NT2/D1 (cell line): ENCODE results near the gene FAM181A.

ENCODE experiments used
- DNase-seq: peaks from one replicate; pipeline ENCODE4 v3.0.0-alpha.2; 2011; ENCODE audit warnings: low read depth, low spot score
- H3K27me3 ChIP-seq: 2 replicates; pipeline ENCODE4 v1.6.0; 2011; ENCODE audit warnings: mild to moderate bottlenecking; ENCODE audit not compliant: insufficient read length, insufficient read depth
- H3K36me3 ChIP-seq: 2 replicates; pipeline ENCODE4 v1.6.1; 2011; ENCODE audit warnings: mild to moderate bottlenecking, low read length, mixed read lengths; ENCODE audit not compliant: insufficient read depth, insufficient read length
- H3K4me1 ChIP-seq: 2 replicates; pipeline ENCODE4 v1.5.1; 2011; ENCODE audit not compliant: insufficient read depth, insufficient read length
- H3K4me3 ChIP-seq: 2 replicates; pipeline ENCODE4 v1.5.1; 2011; ENCODE audit warnings: low read depth; ENCODE audit not compliant: insufficient read length
- H3K9ac ChIP-seq: 2 replicates; pipeline ENCODE4 v1.6.0; 2011; ENCODE audit warnings: low read depth; ENCODE audit not compliant: insufficient read length
- H3K9me3 ChIP-seq: 2 replicates; pipeline ENCODE4 v1.5.1; 2011; ENCODE audit warnings: mild to moderate bottlenecking, low read length; ENCODE audit not compliant: insufficient read depth
- SUZ12 ChIP-seq: IDR thresholded peaks from 2 replicates; pipeline ENCODE4 v1.6.1; 2011; ENCODE audit not compliant: insufficient read length, insufficient read depth; ENCODE audit errors: extremely low read depth
- YY1 ChIP-seq: IDR thresholded peaks from 2 replicates; pipeline ENCODE4 v1.6.1; 2011; ENCODE audit not compliant: insufficient read length, insufficient read depth
- ZNF274 ChIP-seq: IDR thresholded peaks from 2 replicates; pipeline ENCODE4 v1.6.1; 2011; ENCODE audit warnings: mild to moderate bottlenecking, low read depth, low read length

FAM181A gene

DNA sequence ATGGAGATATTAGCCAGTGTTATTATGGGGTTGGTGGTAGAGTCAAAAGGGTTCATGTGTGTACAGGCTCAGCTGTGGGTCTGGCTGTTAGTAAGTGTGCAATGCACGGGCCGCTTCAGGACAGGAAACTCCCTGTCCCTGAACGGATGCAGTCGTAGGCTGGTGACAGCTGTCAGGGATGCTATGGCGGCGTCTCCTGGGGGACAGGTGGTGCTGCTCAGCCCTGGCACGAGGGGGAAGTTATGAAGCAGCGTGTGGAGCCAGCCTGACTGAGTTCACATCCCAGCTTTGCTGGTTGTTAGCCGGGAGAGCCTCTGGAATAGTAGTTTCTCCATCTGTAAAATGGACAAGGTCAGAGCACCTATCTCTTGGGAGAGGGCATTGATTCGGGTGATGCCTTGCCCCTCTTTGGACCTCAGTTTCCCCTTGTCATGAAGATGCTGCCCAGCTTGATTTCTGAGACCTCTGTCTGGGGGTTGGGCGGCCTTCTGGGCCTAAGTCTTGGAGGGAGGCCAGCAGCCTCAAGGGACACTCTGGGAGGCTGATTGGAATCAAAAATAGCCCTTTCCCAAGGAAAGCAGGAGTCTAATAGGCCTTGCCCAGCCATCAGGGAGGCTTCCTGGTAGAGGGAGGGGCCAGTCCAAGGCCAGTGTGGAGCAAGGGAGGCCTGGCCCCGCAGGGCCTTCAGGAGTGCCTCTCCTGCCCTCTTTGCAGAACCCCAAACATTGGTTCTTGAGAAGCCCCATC, 42.1 kb downstream of the FAM181A start:
- no peak overlapping the region for H3K9ac ChIP-seq
- H3K9me3 ChIP-seq = no peaks in the 10 kb centered on the region
- H3K4me3 ChIP-seq = no peak overlapping the region
- no peak for TF ChIP-seq ZNF274
- H3K27me3 ChIP-seq = no peaks in the 10 kb centered on the region
- H3K4me1 ChIP-seq = no peaks in the 10 kb centered on the region
- DNase-seq = no peak
- H3K36me3 ChIP-seq = no peaks in the 10 kb centered on the region

DNA sequence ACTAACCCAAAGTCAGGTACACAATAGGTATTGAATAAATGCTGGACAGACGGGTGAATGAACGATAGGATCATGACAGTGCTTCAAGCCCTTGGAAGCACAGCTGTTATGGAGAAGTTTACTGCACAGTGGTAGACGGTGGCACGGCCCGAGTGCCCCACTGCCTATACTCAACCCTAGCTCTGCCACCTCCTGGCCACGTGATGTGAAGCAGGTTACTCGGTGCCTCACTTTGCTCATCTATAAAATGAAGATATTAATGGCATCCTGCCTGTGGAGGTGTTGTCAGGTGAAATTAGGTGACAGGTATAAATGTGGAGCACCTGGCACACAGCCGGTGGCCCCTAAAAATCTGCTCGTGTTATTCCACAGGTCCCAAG, 43.4 kb downstream of the FAM181A start:
- Histone ChIP-seq H3K4me3 (no peak overlapping the region), H3K9me3 (no peaks in the 10 kb centered on the region), H3K9ac (no peak overlapping the region), H3K4me1 (no peaks in the 10 kb centered on the region), H3K27me3 (no peaks in the 10 kb centered on the region), H3K36me3 (no peaks in the 10 kb centered on the region)
- TF ChIP-seq YY1 (no peak), ZNF274 (no peak), SUZ12 (no peak)
- no peak for DNase-seq

GRCh38 chr14:93970965-93971634, 44.0 kb downstream of the FAM181A start:
- Histone ChIP-seq H3K36me3 (no peaks in the 10 kb centered on the region), H3K9ac (no peak overlapping the region), H3K4me1 (no peaks in the 10 kb centered on the region), H3K9me3 (no peaks in the 10 kb centered on the region), H3K27me3 (no peaks in the 10 kb centered on the region), H3K4me3 (no peak overlapping the region)
- DNase-seq = no peak
- TF ChIP-seq ZNF274 (no peak), SUZ12 (no peak), YY1 (no peak)

DNA sequence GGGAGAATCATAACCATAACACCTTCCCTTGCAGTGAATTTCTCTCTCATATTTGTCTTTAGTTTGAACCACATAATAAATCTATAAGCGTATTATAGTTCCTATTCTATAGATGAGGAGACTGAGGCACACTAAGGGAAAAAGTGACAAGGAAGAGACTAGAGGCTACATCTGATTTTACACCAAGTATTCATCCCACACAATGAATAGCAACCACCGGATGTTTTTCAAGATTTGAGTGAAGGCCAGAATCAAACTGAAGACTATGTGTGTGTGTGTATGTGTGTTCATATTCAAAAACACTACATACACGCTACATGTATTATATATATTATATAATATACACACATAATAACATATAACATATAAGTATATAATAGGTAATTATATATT, 44.5 kb downstream of the FAM181A start:
- no peak overlapping the region for H3K9ac ChIP-seq
- no peaks in the 10 kb centered on the region for H3K36me3 ChIP-seq
- no peaks in the 10 kb centered on the region for H3K4me1 ChIP-seq
- DNase-seq = no peak
- H3K4me3 ChIP-seq = no peak overlapping the region
- TF ChIP-seq ZNF274 (no peak), SUZ12 (no peak), YY1 (no peak)
- H3K27me3 ChIP-seq = no peaks in the 10 kb centered on the region
- no peaks in the 10 kb centered on the region for H3K9me3 ChIP-seq

- DNase-seq = no peak
- no peak overlapping the region for H3K9ac ChIP-seq
- no peak overlapping the region for H3K4me3 ChIP-seq
- no peaks in the 10 kb centered on the region for H3K36me3 ChIP-seq
- no peaks in the 10 kb centered on the region for H3K4me1 ChIP-seq
- no peaks in the 10 kb centered on the region for H3K27me3 ChIP-seq
- TF ChIP-seq SUZ12 (no peak), ZNF274 (no peak), YY1 (no peak)
- H3K9me3 ChIP-seq = no peaks in the 10 kb centered on the region
Observed at GRCh38 chr14:93972618-93973205, 45.6 kb downstream of the FAM181A start.

DNA sequence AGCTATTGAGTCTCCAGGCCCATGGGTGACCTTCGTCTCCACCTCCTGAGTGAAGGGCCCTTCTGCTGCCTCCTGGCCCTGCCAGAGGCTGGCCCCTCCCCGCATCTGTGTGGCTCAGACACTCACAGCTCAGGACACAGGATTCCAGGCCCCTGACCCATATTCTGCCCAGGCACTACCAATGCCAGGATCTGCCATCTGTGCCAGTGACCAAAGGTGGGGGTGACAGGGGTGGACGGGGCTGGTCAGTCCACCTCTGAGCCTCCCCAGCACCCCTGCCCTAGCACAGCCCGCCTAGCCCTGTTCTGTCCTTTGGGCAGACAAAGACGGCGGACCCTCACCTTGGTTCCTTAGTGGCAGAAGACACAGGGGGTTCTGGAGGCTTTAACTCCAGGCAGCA, 46.5 kb downstream of the FAM181A start:
- DNase-seq = no peak
- TF ChIP-seq SUZ12 (no peak), YY1 (no peak), ZNF274 (no peak)
- Histone ChIP-seq H3K36me3 (no peaks in the 10 kb centered on the region), H3K27me3 (no peaks in the 10 kb centered on the region), H3K9ac (no peak overlapping the region), H3K9me3 (no peaks in the 10 kb centered on the region), H3K4me1 (no peaks in the 10 kb centered on the region), H3K4me3 (no peak overlapping the region)

- Histone ChIP-seq H3K4me1 (no peaks in the 10 kb centered on the region), H3K9me3 (no peaks in the 10 kb centered on the region), H3K4me3 (no peak overlapping the region), H3K36me3 (no peaks in the 10 kb centered on the region), H3K9ac (no peak overlapping the region), H3K27me3 (no peaks in the 10 kb centered on the region)
- no peak for TF ChIP-seq SUZ12
- TF ChIP-seq YY1 = no peak
- no peak for TF ChIP-seq ZNF274
- DNase-seq = no peak
Observed at GRCh38 chr14:93974299-93974698, 47.2 kb downstream of the FAM181A start.
